Measurements from ENCODE around the gene CELF2.

Gene CELF2

GRCh38 chr10:11144626-11145494 is 127.2 kb downstream of the CELF2 start:
- peak overlapping the region; percentile 38; the same call in 1 of the 2 replicates for H3K4me3 ChIP-seq (ENCODE audit: low read length)
- TF ChIP-seq ZNF274 (IDR thresholded peaks at IDR 0.05; ENCODE audit: low read depth, low read length), result no peak

GRCh38 chr10:11145495-11145855 is 127.8 kb downstream of the CELF2 start:
- TF ChIP-seq ZNF274 (IDR thresholded peaks at IDR 0.05; ENCODE audit: low read depth, low read length), result no peak
- peak overlapping the region; percentile 38; the same call in 1 of the 2 replicates for H3K4me3 ChIP-seq (ENCODE audit: low read length)

GRCh38 chr10:11146402-11147171 is 128.9 kb downstream of the CELF2 start:
- no peak overlapping the region for H3K4me3 ChIP-seq (ENCODE audit: low read length)
- no peak for TF ChIP-seq ZNF274 (IDR thresholded peaks at IDR 0.05; ENCODE audit: low read depth, low read length)

GRCh38 chr10:11147722-11148121 is 130.1 kb downstream of the CELF2 start:
- TF ChIP-seq ZNF274 (IDR thresholded peaks at IDR 0.05; ENCODE audit: low read depth, low read length), result no peak
- H3K4me3 ChIP-seq (ENCODE audit: low read length), result no peak overlapping the region

DNA sequence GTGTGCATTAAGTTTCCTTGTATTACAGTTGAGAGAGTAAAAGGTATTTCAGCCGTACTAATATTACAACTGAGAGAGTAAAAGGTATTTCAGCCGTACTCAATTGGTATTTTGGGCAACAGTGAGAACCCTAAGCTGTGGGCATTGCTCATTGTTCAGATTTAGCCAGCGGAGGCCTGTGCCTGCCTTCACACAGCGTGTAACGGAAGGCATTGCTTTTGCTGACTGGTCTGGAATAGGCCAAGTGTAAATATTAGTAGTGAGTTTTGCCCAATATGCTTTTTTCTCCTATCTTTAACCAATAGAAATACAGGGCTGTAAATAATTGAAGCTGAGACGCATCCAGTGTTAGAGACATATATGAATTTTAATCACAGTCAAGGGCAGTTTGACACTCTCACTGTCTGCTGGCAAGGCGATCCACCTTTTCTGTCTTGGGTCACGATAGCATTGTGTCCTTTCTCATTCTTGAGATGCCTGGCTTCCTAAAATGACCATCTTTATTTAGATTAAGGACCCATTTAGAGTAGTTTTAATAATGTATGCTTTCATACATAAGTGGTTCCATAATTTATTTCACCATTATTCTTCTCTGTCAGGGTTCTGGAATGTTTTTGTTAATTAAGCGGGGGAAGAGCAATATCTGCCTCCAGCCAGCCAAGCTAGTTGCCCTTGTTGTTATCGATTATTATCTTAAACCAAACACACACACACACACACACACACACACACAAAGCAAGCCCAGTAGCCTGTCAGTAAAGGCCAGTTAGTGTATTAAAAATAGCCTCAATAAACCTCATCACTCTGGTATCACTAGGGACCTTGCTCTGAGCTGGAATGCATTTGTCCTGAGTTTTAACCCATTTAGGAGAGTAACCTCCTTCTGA is 130.7 kb downstream of the CELF2 start:
- TF ChIP-seq ZNF274 (IDR thresholded peaks at IDR 0.05; ENCODE audit: low read depth, low read length), result no peak
- 0 out of 2 replicates have a peak overlapping the region, but pooled peaks have one; percentile 26 for H3K4me3 ChIP-seq (ENCODE audit: low read length)

- TF ChIP-seq ZNF274 (IDR thresholded peaks at IDR 0.05; ENCODE audit: low read depth, low read length), result no peak
- H3K4me3 ChIP-seq (ENCODE audit: low read length), result peak overlapping the region; percentile 25; the same call in 1 of the 2 replicates
Measured at GRCh38 chr10:11149807-11150141, 132.1 kb downstream of the CELF2 start.

DNA sequence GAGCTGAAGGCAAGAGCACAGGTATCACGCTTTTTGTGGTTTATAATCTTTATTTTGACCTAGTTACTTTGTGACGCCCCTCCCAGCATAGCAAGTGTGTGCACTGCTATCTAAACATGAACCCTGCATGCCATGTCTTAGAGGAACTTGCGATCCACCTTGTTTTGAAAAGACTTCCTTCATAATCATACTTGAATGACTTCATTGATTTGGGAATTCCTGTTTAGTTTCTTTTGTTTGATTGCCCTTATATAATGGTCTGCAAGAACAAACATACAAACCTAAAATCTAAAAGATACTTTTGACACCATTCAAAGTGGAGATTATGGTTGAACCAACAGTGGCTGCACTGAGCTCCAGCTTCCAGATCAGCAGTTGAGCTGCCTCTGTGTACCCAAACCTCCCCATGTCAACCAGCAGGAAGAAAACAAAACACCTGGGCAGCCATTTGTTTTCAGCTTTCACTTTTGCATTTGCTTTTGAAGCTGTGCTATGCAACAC is 132.6 kb downstream of the CELF2 start:
- no peak for TF ChIP-seq ZNF274 (IDR thresholded peaks at IDR 0.05; ENCODE audit: low read depth, low read length)
- H3K4me3 ChIP-seq (ENCODE audit: low read length), result peak overlapping the region; percentile 41; the same call in 1 of the 2 replicates

DNA sequence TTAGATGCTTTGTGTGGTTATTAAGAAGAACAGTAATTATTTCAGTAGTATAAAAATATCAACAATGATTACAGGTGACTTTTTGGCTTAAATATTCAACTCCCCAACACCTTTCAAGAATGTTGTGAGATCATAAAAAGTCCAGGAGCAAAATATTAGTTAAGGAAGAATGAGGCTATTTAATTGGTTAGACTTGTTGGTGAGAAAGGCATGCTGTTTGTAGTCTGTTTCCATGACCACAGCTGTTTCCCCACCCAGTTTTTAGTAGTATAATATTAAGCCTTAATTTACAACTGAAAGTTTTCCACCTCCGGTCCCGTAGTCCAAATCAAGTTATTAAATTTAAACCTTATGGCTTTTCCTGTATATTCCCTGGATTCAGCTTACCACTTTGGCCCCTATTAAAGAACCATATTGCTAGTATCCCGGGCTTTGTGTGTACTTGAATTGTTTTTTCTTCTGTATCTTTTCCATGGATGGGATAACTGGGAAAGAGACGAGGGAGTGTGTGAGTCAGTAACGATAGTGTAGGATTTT is 133.3 kb downstream of the CELF2 start:
- no peak for TF ChIP-seq ZNF274 (IDR thresholded peaks at IDR 0.05; ENCODE audit: low read depth, low read length)
- H3K4me3 ChIP-seq (ENCODE audit: low read length), result no peak overlapping the region

DNA sequence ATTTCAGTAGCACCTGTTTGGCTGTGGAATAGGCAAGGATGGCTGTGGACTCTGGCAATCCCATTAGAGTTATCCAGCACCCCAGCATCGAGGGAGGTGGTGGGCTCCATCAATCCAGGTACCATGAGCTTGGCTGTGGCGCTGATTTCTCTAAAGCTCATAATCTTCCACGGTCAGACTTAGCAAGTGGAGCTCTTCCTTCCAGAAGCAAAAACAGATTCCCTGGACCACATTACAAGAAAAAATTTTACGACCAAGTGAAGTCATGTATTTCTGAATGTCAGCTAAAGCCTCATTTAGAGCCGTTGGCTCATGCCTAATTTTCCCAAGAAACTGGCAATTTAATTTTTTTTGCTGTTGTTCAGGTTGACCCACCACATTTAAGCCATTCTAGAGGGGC is 135.1 kb downstream of the CELF2 start:
- no peak overlapping the region for H3K4me3 ChIP-seq (ENCODE audit: low read length)
- no peak for TF ChIP-seq ZNF274 (IDR thresholded peaks at IDR 0.05; ENCODE audit: low read depth, low read length)

GRCh38 chr10:11153245-11153644 is 135.6 kb downstream of the CELF2 start:
- no peak for TF ChIP-seq ZNF274 (IDR thresholded peaks at IDR 0.05; ENCODE audit: low read depth, low read length)
- H3K4me3 ChIP-seq (ENCODE audit: low read length), result no peak overlapping the region

- H3K4me3 ChIP-seq (ENCODE audit: low read length), result no peak overlapping the region
- TF ChIP-seq ZNF274 (IDR thresholded peaks at IDR 0.05; ENCODE audit: low read depth, low read length), result no peak
Measured at GRCh38 chr10:11153766-11154165, 136.1 kb downstream of the CELF2 start.

DNA sequence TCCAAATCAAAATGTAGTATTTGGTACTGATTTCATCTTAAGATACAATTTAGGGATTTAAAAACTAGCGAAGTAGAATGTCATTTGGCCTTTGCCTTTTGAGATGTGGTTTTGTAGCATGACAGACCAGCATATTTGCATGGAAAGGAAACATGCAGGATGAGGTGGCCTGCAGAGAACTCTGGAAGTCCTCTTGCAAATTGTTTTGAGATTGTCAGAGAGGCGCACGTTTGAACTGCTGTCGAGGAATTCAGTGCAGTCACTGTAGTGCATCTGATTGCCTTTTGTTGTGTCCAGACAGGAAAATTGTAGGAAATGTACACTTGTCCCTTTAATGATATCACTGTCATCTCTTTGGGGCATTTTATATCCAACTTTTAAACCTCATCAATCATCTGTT is 136.7 kb downstream of the CELF2 start:
- no peak for TF ChIP-seq ZNF274 (IDR thresholded peaks at IDR 0.05; ENCODE audit: low read depth, low read length)
- no peak overlapping the region for H3K4me3 ChIP-seq (ENCODE audit: low read length)

- TF ChIP-seq ZNF274 (IDR thresholded peaks at IDR 0.05; ENCODE audit: low read depth, low read length), result no peak
- no peak overlapping the region for H3K4me3 ChIP-seq (ENCODE audit: low read length)
Measured at GRCh38 chr10:11154849-11155498, 137.3 kb downstream of the CELF2 start.

Measured in GM08714 (cell line).